ENCODE data around the gene LIN7C.

The LIN7C gene

DNA sequence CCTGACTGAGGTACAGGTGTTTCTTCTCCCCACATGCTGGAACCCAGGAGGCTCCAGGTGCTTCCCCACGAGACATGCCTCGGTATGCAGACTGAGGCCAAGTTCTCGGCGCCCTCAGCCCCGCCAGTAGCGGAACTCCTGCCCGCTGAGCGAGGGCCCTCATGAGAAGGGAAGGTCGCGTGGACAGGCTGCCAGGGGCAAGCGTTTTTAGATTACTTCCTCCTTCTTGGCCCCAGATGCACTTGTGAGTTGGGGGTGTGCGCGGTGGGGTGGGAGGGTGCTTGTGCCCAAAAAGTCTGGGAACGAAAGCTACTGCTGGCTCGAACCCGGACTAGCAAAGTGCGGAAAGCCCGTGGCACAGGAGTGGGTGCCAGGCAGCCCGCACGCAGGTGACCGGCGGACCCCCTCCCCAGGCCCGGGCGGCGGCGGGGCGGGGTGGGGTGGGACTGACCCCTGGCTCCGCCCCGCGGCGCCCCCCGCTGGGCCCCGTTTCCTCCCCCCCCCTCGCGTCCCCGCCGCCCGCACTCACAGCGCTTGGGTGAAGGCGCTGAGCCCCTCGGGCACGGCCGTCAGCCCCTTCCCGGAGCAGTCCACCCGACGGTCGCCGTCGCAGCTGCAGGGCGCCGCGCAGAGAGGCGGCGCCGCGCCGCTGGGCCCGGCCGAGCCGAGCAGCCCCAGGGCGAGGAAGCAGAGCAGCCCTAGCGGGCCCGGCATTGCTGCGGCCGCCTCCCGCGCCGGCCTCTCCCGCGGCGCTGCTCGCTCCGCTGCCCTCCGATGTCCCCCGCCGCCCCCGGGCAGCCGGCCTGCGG, 34.8 kb downstream of the LIN7C start:
- Histone ChIP-seq H3K4me3 (ENCODE audit: low read length) (peak overlapping the region; percentile 81), H3K9me3 (ENCODE audit: control insufficient read depth, insufficient read depth, low read length) (no peaks in the 10 kb centered on the region), H3K27ac (ENCODE audit: low read length) (no peak overlapping the region), H3K36me3 (ENCODE audit: control insufficient read depth, insufficient read depth, low read length) (no peaks in the 10 kb centered on the region), H3K27me3 (ENCODE audit: control insufficient read depth, insufficient read depth, low read length) (no peaks in the 10 kb centered on the region), H3K4me1 (ENCODE audit: control insufficient read depth, insufficient read depth, low read length) (peaks cover 1% of the 10 kb centered on the region; the same call in 1 of the 2 replicates)
- no CpG with 5 or more reads among the region's 79 CpGs for WGBS (ENCODE audit: insufficient coverage, insufficient read length)
- no peak for DNase-seq (ENCODE audit: low read depth, low spot score)

DNA sequence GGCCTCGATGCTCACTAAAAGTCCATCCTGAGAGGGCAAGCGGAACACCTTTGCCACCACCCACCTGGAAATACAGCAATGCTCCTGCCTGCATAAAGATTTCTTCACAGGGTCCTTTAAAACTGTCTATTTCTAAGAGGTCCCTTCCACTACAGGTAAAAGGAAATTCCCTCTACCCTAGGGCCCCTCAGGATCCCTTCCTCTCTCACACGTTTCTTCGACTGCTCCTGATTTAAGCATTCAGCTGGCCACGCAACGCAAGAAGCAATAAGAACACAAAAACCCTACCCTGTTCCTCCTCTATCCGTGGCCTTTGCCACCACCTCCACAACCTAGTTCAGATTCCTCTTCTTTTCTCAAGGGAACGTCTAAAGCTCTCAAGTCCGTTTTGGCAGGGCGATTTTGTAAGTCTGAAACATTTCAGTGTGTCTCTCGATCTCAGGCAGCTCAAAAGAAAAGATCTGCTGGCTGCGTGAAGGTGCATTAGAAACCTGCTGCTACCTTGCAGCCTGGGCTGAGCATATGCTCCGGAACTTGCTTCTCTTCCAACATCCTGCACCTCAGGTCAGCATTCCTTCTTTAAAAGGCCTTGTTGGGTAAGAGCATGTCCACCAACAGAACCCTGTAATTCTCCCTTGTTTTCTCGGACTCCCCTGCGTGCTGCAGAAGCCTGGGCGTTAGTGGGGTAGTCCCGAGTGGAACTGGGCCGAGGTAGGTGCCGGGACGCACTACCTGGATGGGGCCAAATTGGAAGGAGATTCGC, 35.6 kb downstream of the LIN7C start:
- no CpG with 5 or more reads among the region's 21 CpGs for WGBS (ENCODE audit: insufficient coverage, insufficient read length)
- Histone ChIP-seq H3K9me3 (ENCODE audit: control insufficient read depth, insufficient read depth, low read length) (no peaks in the 10 kb centered on the region), H3K36me3 (ENCODE audit: control insufficient read depth, insufficient read depth, low read length) (no peaks in the 10 kb centered on the region), H3K27me3 (ENCODE audit: control insufficient read depth, insufficient read depth, low read length) (no peaks in the 10 kb centered on the region), H3K27ac (ENCODE audit: low read length) (no peak overlapping the region), H3K4me3 (ENCODE audit: low read length) (peak overlapping the region; percentile 81), H3K4me1 (ENCODE audit: control insufficient read depth, insufficient read depth, low read length) (peaks cover 1% of the 10 kb centered on the region; the same call in 1 of the 2 replicates)
- no peak for DNase-seq (ENCODE audit: low read depth, low spot score)

GRCh38 chr11:27470166-27470565, 36.4 kb downstream of the LIN7C start:
- no CpG with 5 or more reads among the region's 3 CpGs for WGBS (ENCODE audit: insufficient coverage, insufficient read length)
- Histone ChIP-seq H3K27me3 (ENCODE audit: control insufficient read depth, insufficient read depth, low read length) (no peaks in the 10 kb centered on the region), H3K4me1 (ENCODE audit: control insufficient read depth, insufficient read depth, low read length) (peaks cover 1% of the 10 kb centered on the region; the same call in 1 of the 2 replicates), H3K27ac (ENCODE audit: low read length) (no peak overlapping the region), H3K4me3 (ENCODE audit: low read length) (peak overlapping the region; percentile 18; the same call in 1 of the 2 replicates), H3K36me3 (ENCODE audit: control insufficient read depth, insufficient read depth, low read length) (no peaks in the 10 kb centered on the region), H3K9me3 (ENCODE audit: control insufficient read depth, insufficient read depth, low read length) (no peaks in the 10 kb centered on the region)
- no peak for DNase-seq (ENCODE audit: low read depth, low spot score)

GRCh38 chr11:27468995-27469695, 37.4 kb downstream of the LIN7C start:
- Histone ChIP-seq H3K4me1 (ENCODE audit: control insufficient read depth, insufficient read depth, low read length) (peaks cover 1% of the 10 kb centered on the region; the same call in 1 of the 2 replicates), H3K27ac (ENCODE audit: low read length) (no peak overlapping the region)
- WGBS (ENCODE audit: insufficient coverage, insufficient read length) = no CpG with 5 or more reads among the region's 8 CpGs

DNA sequence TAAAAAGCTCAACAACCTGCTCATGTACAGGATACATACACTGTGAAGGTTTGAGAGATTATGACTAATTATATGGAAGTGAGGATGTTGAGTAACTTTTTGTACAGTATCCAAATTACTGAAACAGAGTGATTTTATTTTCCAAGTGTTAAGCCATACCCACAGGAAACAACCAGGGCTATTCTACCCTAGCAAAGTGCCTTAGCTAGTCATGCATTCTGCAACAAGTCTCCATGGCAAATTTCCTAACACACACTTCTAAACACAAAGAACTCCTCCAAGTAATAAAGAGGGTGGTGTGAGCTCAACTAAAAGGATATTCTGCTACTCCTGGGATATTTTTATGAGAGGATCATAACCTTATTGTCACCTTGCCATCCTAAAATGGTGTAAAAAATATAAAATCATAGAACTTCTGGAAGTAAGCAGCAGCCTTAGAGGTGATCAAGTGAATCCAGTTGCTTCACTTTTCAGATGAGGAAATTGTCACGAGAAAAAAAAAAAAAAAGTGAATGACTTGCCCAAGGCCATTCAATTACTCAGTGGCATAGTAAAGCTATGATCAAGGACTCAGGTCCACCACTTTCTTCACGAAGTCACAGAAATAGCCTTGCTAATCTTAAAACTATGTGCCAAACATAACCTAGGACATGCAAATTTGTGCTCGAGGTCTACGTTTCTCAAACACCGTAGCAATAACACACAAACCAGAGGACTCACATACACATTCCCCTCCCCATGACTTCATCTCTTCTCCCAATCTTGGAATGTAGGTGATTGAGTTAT, 38.2 kb downstream of the LIN7C start:
- DNase-seq (ENCODE audit: low read depth, low spot score) = no peak
- no peak overlapping the region for H3K27ac ChIP-seq (ENCODE audit: low read length)
- peaks cover 1% of the 10 kb centered on the region; the same call in 1 of the 2 replicates for H3K4me1 ChIP-seq (ENCODE audit: control insufficient read depth, insufficient read depth, low read length)
- WGBS (ENCODE audit: insufficient coverage, insufficient read length) = no CpG with 5 or more reads among the region's 5 CpGs
- H3K4me3 ChIP-seq (ENCODE audit: low read length) = no peak overlapping the region
- no peaks in the 10 kb centered on the region for H3K27me3 ChIP-seq (ENCODE audit: control insufficient read depth, insufficient read depth, low read length)
- no peaks in the 10 kb centered on the region for H3K36me3 ChIP-seq (ENCODE audit: control insufficient read depth, insufficient read depth, low read length)
- no peaks in the 10 kb centered on the region for H3K9me3 ChIP-seq (ENCODE audit: control insufficient read depth, insufficient read depth, low read length)

More at GRCh38 chr11:27468995-27469695, 37.4 kb downstream of the LIN7C start:
- no peak overlapping the region for H3K4me3 ChIP-seq (ENCODE audit: low read length)
- no peaks in the 10 kb centered on the region for H3K27me3 ChIP-seq (ENCODE audit: control insufficient read depth, insufficient read depth, low read length)
- H3K9me3 ChIP-seq (ENCODE audit: control insufficient read depth, insufficient read depth, low read length) = no peaks in the 10 kb centered on the region
- H3K36me3 ChIP-seq (ENCODE audit: control insufficient read depth, insufficient read depth, low read length) = no peaks in the 10 kb centered on the region
- DNase-seq (ENCODE audit: low read depth, low spot score) = no peak

GRCh38 chr11:27467181-27467913, 39.2 kb downstream of the LIN7C start:
- Histone ChIP-seq H3K4me3 (ENCODE audit: low read length) (no peak overlapping the region), H3K36me3 (ENCODE audit: control insufficient read depth, insufficient read depth, low read length) (no peaks in the 10 kb centered on the region), H3K27ac (ENCODE audit: low read length) (no peak overlapping the region), H3K9me3 (ENCODE audit: control insufficient read depth, insufficient read depth, low read length) (no peaks in the 10 kb centered on the region), H3K4me1 (ENCODE audit: control insufficient read depth, insufficient read depth, low read length) (peaks cover 1% of the 10 kb centered on the region; the same call in 1 of the 2 replicates), H3K27me3 (ENCODE audit: control insufficient read depth, insufficient read depth, low read length) (no peaks in the 10 kb centered on the region)
- DNase-seq (ENCODE audit: low read depth, low spot score) = no peak
- WGBS (ENCODE audit: insufficient coverage, insufficient read length) = no CpG with 5 or more reads among the region's 13 CpGs

GRCh38 chr11:27466363-27466762, 40.2 kb downstream of the LIN7C start:
- DNase-seq (ENCODE audit: low read depth, low spot score) = no peak
- Histone ChIP-seq H3K9me3 (ENCODE audit: control insufficient read depth, insufficient read depth, low read length) (no peaks in the 10 kb centered on the region), H3K27ac (ENCODE audit: low read length) (no peak overlapping the region), H3K36me3 (ENCODE audit: control insufficient read depth, insufficient read depth, low read length) (no peaks in the 10 kb centered on the region), H3K27me3 (ENCODE audit: control insufficient read depth, insufficient read depth, low read length) (no peaks in the 10 kb centered on the region), H3K4me1 (ENCODE audit: control insufficient read depth, insufficient read depth, low read length) (peaks cover 1% of the 10 kb centered on the region; the same call in 1 of the 2 replicates), H3K4me3 (ENCODE audit: low read length) (no peak overlapping the region)
- WGBS (ENCODE audit: insufficient coverage, insufficient read length) = no CpG with 5 or more reads among the region's 1 CpG

- peaks cover 2% of the 10 kb centered on the region; the same call in 1 of the 2 replicates for H3K4me1 ChIP-seq (ENCODE audit: control insufficient read depth, insufficient read depth, low read length)
- H3K36me3 ChIP-seq (ENCODE audit: control insufficient read depth, insufficient read depth, low read length) = no peaks in the 10 kb centered on the region
- no CpG with 5 or more reads among the region's 3 CpGs for WGBS (ENCODE audit: insufficient coverage, insufficient read length)
- no peaks in the 10 kb centered on the region for H3K9me3 ChIP-seq (ENCODE audit: control insufficient read depth, insufficient read depth, low read length)
- no peak overlapping the region for H3K4me3 ChIP-seq (ENCODE audit: low read length)
- no peak for DNase-seq (ENCODE audit: low read depth, low spot score)
- no peak overlapping the region for H3K27ac ChIP-seq (ENCODE audit: low read length)
- H3K27me3 ChIP-seq (ENCODE audit: control insufficient read depth, insufficient read depth, low read length) = no peaks in the 10 kb centered on the region
Measured at GRCh38 chr11:27465629-27466028, 40.9 kb downstream of the LIN7C start.

GRCh38 chr11:27464909-27465308, 41.7 kb downstream of the LIN7C start:
- DNase-seq (ENCODE audit: low read depth, low spot score) = no peak
- Histone ChIP-seq H3K4me3 (ENCODE audit: low read length) (no peak overlapping the region), H3K27ac (ENCODE audit: low read length) (no peak overlapping the region), H3K9me3 (ENCODE audit: control insufficient read depth, insufficient read depth, low read length) (no peaks in the 10 kb centered on the region), H3K27me3 (ENCODE audit: control insufficient read depth, insufficient read depth, low read length) (no peaks in the 10 kb centered on the region), H3K36me3 (ENCODE audit: control insufficient read depth, insufficient read depth, low read length) (no peaks in the 10 kb centered on the region), H3K4me1 (ENCODE audit: control insufficient read depth, insufficient read depth, low read length) (peaks cover 4% of the 10 kb centered on the region; the same call in 1 of the 2 replicates)
- no CpG with 5 or more reads among the region's 2 CpGs for WGBS (ENCODE audit: insufficient coverage, insufficient read length)
